Esophagus squamous epithelium (tissue), 4 donors: ENCODE data around the gene JPH4.

Experiments used
- CTCF ChIP-seq, 6 experiments: fragments of 450-650 bp in 4 of 6; fragments of 200-600 bp in 2 of 6; sonication (generic) in 2 of 6; IDR thresholded peaks; one replicate each; pipeline ENCODE4 v1.5.1; 2016 to 2019; ENCODE audit warnings: antibody characterized with exemption in 6 of 6, mild to moderate bottlenecking in 4 of 6, moderate library complexity in 4 of 6
- POLR2A ChIP-seq, 4 donors: fragments of 450-650 bp; IDR thresholded peaks; one replicate each; pipeline ENCODE4 v1.6.1; 2017; ENCODE audit warnings: antibody characterized with exemption in 4 of 4, mild to moderate bottlenecking in 4 of 4, moderate library complexity in 3 of 4

DNA sequence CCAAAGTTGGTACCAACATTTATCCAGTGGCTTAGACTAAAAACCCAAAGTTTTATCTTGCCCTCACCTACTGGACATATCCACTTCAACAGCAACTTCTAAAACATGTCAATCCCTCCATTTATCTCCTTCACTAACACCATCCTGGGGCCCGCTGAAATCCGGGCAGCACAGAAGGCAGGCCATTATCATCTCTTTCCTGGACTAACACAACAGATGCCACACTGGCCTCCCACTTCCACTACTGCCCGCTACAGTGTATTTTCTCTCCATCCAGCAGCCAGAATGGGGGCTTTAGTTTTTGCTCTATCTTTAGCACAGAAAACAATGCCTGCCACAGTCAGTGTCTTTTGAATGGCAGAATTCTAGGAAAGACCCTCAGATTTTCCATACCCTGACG is 42.6 kb downstream of the JPH4 start:
- no peak for TF ChIP-seq POLR2A (IDR thresholded peaks at IDR 0.05)
- TF ChIP-seq CTCF (IDR thresholded peaks at IDR 0.05), result no peak
